ENCODE results near the gene SLC12A5.

GRCh38 chr20:46022411-46023147, 6.4 kb upstream of the SLC12A5 start:
- no peak for TF ChIP-seq EZH2 (IDR thresholded peaks at IDR 0.05; ENCODE audit: insufficient read depth, poor library complexity, severe bottlenecking)
- TF ChIP-seq EZH2phosphoT487 (IDR thresholded peaks at IDR 0.05; ENCODE audit: insufficient read depth, low read depth), result no peak
